ENCODE data around the gene FAM81B.

- TF ChIP-seq CTCF (IDR thresholded peaks at IDR 0.05), result no peak
- no peak for TF ChIP-seq POLR2A (IDR thresholded peaks at IDR 0.05)
Measured at GRCh38 chr5:95417971-95418370, 26.8 kb downstream of the FAM81B start.
